AG09309 (cell line): ENCODE results near the gene TAMALIN.

Experiments used
- DNase-seq: peaks from one replicate; pipeline ENCODE4 v3.0.0-alpha.2; 2010; ENCODE audit warnings: low read depth
- H3K4me3 ChIP-seq: 2 replicates; pipeline ENCODE4 v1.5.1; 2011; ENCODE audit warnings: mild to moderate bottlenecking, low read depth, low read length, moderate library complexity; ENCODE audit not compliant: control insufficient read depth
- CTCF ChIP-seq: IDR thresholded peaks from 2 replicates; pipeline ENCODE4 v1.5.1; 2011; ENCODE audit warnings: mild to moderate bottlenecking, low read depth, low read length, inconsistent platforms; ENCODE audit not compliant: insufficient read depth, control insufficient read depth; ENCODE audit errors: missing control alignments

Gene TAMALIN

DNA sequence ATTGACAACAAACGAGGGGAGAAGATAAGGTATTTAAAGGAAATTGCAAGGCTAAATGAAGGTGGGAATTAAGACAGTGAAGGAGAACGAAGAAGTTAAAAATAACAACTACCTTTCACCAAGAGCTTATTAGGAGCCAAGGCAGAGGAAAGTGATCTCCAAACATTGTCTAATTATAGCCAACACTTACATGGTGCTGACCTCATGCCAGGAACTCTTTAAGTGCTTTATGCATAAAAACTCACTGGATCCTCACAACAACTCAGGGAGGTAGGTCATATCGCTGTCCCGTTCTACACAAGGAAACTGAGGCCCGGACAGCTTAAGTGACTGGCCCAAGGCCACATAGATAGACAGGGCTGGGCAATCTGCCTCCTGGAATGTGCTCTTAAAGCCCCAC is 19.5 kb downstream of the TAMALIN start:
- no peak for TF ChIP-seq CTCF
- no peak for DNase-seq
- no peak overlapping the region for H3K4me3 ChIP-seq

- no peak for TF ChIP-seq CTCF
- H3K4me3 ChIP-seq = no peak overlapping the region
- DNase-seq = no peak
Observed at GRCh38 chr12:52027085-52027843, 20.5 kb downstream of the TAMALIN start.

DNA sequence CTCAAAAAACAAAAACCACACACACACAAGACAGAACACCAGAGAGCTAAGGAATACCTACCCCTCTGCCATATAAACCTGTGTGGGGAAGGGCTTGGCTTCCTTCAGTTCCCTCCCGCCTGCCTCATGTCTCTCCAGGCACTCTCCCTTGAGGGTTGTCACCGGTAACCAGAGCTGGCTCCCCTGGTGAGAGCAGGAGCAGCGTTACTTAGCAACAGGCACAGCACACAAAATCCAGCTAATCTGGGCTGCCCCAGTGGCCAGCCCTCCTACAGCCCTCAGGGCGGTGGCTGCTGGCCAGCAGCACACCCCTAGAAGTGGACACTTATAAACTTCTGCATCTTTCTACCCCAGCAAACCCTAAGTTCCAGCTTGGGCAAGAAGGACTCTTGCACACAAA is 22.9 kb downstream of the TAMALIN start:
- no peak for DNase-seq
- no peak overlapping the region for H3K4me3 ChIP-seq
- no peak for TF ChIP-seq CTCF

DNA sequence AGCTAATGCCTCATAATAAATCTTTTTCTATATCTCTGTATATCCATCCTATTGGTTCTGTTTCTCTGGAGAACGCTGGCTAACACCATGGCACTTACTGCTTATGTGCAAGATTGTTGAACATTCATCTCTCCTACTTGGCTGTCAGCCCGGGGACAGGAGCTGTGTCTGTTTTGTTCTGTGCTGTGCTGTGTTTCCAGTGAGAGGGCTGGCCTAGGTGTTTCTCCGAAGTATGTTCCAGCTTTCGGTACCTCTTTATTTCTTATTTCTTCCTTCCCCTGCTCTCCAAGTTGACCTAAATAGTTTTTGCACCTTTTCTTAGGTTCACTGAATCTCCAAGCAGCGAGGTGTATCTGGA is 25.7 kb downstream of the TAMALIN start:
- TF ChIP-seq CTCF = no peak
- no peak for DNase-seq
- H3K4me3 ChIP-seq = peak overlapping the region; percentile 29

DNA sequence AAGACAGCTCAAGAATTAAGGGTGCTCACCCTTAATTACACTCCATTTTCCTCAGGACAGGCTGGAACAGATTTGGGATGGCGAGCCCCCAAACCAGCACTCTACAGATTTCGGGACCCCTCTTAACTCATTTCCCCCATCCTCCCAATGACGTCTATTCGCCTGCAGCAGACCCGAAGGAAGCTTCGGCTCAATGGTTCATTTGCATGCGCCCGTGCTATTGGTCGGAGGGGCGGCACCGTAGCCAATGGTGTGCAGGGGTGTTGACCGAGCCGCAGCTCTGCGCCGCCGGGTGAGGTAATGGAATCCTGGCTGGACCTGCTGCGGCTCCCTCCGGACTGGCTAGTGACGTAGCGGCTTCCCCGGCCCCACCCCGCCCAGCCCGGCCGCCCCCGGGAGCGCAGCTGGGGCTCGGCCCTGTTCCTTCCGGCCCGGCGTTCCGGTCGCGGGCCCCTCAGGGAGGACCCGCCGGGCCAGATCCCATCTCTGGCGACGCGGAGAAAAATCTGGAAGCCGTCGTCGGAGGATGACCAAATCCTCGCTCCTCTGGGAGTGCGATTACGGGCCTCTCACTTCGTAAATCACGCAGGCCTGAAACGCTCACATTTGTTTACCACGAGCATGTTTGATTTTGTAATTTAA is 26.2 kb downstream of the TAMALIN start:
- H3K4me3 ChIP-seq = peak overlapping the region; percentile 39
- TF ChIP-seq CTCF = no peak
- peak; percentile 92 for DNase-seq

- no peak for TF ChIP-seq CTCF
- H3K4me3 ChIP-seq = peak overlapping the region; percentile 39; the same call in 1 of the 2 replicates
- DNase-seq = no peak
Observed at GRCh38 chr12:52033446-52034140, 26.8 kb downstream of the TAMALIN start.
